ENCODE results near the gene EMP1.

Gene EMP1

DNA sequence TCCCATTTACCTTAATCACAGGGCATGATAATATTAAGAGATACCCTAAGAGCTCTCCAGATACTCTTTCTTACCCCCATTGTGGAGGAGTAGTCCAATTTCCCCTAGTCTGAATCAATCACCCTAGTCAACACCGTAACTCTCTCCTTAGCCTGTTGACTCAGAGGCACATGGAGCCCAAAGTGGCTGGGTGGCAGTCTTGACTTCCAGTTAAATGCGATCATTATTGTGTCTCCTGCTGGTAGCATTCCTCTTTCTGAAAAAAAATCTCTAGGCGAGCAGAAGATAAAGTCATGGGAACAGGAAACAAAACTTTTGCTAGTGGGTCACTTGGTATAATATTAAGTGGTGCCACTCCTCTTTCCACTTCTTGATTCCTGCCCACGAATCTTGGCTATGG lies 46.4 kb downstream of the EMP1 start:
- Histone ChIP-seq H3K4me3 (ENCODE audit: low read length in 2 of 2) (no peak overlapping the region), H3K27me3 (ENCODE audit: control insufficient read depth in 1 of 2, insufficient read depth in 2 of 2, low read length in 2 of 2) (no peaks in the 10 kb centered on the region), H3K27ac (ENCODE audit: low read length) (no peak overlapping the region), H3K9ac (ENCODE audit: low read length in 2 of 2) (no peak overlapping the region), H3K36me3 (ENCODE audit: control insufficient read depth in 2 of 2, insufficient read depth in 2 of 2, low read length in 2 of 2) (no peaks in the 10 kb centered on the region), H3K9me3 (ENCODE audit: control insufficient read depth in 2 of 2, low read length in 2 of 2) (no peaks in the 10 kb centered on the region), H3K4me1 (ENCODE audit: control insufficient read depth, insufficient read depth, low read length) (no peaks in the 10 kb centered on the region)

- no peak overlapping the region for H3K27ac ChIP-seq (ENCODE audit: low read length)
- no peaks in the 10 kb centered on the region for H3K4me1 ChIP-seq (ENCODE audit: control insufficient read depth, insufficient read depth, low read length)
- H3K9me3 ChIP-seq (ENCODE audit: control insufficient read depth in 2 of 2, low read length in 2 of 2) = no peaks in the 10 kb centered on the region
- no peaks in the 10 kb centered on the region for H3K36me3 ChIP-seq (ENCODE audit: control insufficient read depth in 2 of 2, insufficient read depth in 2 of 2, low read length in 2 of 2)
- no peak overlapping the region for H3K4me3 ChIP-seq (ENCODE audit: low read length in 2 of 2)
- no peak overlapping the region for H3K9ac ChIP-seq (ENCODE audit: low read length in 2 of 2)
- H3K27me3 ChIP-seq (ENCODE audit: control insufficient read depth in 1 of 2, insufficient read depth in 2 of 2, low read length in 2 of 2) = no peaks in the 10 kb centered on the region
Measured at GRCh38 chr12:13243516-13244070, 47.1 kb downstream of the EMP1 start.

- Histone ChIP-seq H3K27me3 (ENCODE audit: control insufficient read depth in 1 of 2, insufficient read depth in 2 of 2, low read length in 2 of 2) (no peaks in the 10 kb centered on the region), H3K4me1 (ENCODE audit: control insufficient read depth, insufficient read depth, low read length) (no peaks in the 10 kb centered on the region), H3K9me3 (ENCODE audit: control insufficient read depth in 2 of 2, low read length in 2 of 2) (no peaks in the 10 kb centered on the region), H3K4me3 (ENCODE audit: low read length in 2 of 2) (no peak overlapping the region), H3K9ac (ENCODE audit: low read length in 2 of 2) (no peak overlapping the region), H3K36me3 (ENCODE audit: control insufficient read depth in 2 of 2, insufficient read depth in 2 of 2, low read length in 2 of 2) (no peaks in the 10 kb centered on the region), H3K27ac (ENCODE audit: low read length) (no peak overlapping the region)
Measured at GRCh38 chr12:13247596-13247995, 51.1 kb downstream of the EMP1 start.

GRCh38 chr12:13248964-13249363 lies 52.4 kb downstream of the EMP1 start:
- Histone ChIP-seq H3K4me1 (ENCODE audit: control insufficient read depth, insufficient read depth, low read length) (no peaks in the 10 kb centered on the region), H3K27me3 (ENCODE audit: control insufficient read depth in 1 of 2, insufficient read depth in 2 of 2, low read length in 2 of 2) (no peaks in the 10 kb centered on the region), H3K27ac (ENCODE audit: low read length) (no peak overlapping the region), H3K4me3 (ENCODE audit: low read length in 2 of 2) (no peak overlapping the region), H3K9me3 (ENCODE audit: control insufficient read depth in 2 of 2, low read length in 2 of 2) (no peaks in the 10 kb centered on the region), H3K36me3 (ENCODE audit: control insufficient read depth in 2 of 2, insufficient read depth in 2 of 2, low read length in 2 of 2) (no peaks in the 10 kb centered on the region), H3K9ac (ENCODE audit: low read length in 2 of 2) (no peak overlapping the region)

DNA sequence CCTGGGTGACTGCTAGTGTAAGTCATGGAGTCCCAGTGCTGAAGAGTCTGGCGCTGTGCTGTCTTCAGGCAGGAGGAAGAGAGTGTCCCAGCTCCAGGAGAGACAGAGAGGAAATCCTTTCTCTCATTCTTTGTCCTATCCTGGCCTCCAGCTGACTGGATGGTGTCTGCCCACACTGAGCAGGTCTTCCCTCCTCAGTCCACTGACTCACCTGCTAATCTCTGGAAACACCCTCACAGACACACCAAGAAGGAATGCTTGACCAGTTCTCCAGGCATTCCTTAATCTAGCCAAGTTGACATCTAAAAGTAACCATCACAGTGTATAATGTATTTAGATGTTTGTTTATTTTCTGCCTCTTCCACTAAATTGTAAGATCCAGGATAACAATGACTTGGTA lies 53.9 kb downstream of the EMP1 start:
- no peaks in the 10 kb centered on the region for H3K27me3 ChIP-seq (ENCODE audit: control insufficient read depth in 1 of 2, insufficient read depth in 2 of 2, low read length in 2 of 2)
- H3K27ac ChIP-seq (ENCODE audit: low read length) = no peak overlapping the region
- no peaks in the 10 kb centered on the region for H3K9me3 ChIP-seq (ENCODE audit: control insufficient read depth in 2 of 2, low read length in 2 of 2)
- H3K9ac ChIP-seq (ENCODE audit: low read length in 2 of 2) = no peak overlapping the region
- no peaks in the 10 kb centered on the region for H3K4me1 ChIP-seq (ENCODE audit: control insufficient read depth, insufficient read depth, low read length)
- H3K4me3 ChIP-seq (ENCODE audit: low read length in 2 of 2) = no peak overlapping the region
- no peaks in the 10 kb centered on the region for H3K36me3 ChIP-seq (ENCODE audit: control insufficient read depth in 2 of 2, insufficient read depth in 2 of 2, low read length in 2 of 2)

GRCh38 chr12:13251521-13251920 lies 55.0 kb downstream of the EMP1 start:
- Histone ChIP-seq H3K9ac (ENCODE audit: low read length in 2 of 2) (no peak overlapping the region), H3K27ac (ENCODE audit: low read length) (no peak overlapping the region), H3K36me3 (ENCODE audit: control insufficient read depth in 2 of 2, insufficient read depth in 2 of 2, low read length in 2 of 2) (no peaks in the 10 kb centered on the region), H3K4me3 (ENCODE audit: low read length in 2 of 2) (no peak overlapping the region), H3K27me3 (ENCODE audit: control insufficient read depth in 1 of 2, insufficient read depth in 2 of 2, low read length in 2 of 2) (no peaks in the 10 kb centered on the region), H3K4me1 (ENCODE audit: control insufficient read depth, insufficient read depth, low read length) (peaks cover 5% of the 10 kb centered on the region), H3K9me3 (ENCODE audit: control insufficient read depth in 2 of 2, low read length in 2 of 2) (no peaks in the 10 kb centered on the region)

DNA sequence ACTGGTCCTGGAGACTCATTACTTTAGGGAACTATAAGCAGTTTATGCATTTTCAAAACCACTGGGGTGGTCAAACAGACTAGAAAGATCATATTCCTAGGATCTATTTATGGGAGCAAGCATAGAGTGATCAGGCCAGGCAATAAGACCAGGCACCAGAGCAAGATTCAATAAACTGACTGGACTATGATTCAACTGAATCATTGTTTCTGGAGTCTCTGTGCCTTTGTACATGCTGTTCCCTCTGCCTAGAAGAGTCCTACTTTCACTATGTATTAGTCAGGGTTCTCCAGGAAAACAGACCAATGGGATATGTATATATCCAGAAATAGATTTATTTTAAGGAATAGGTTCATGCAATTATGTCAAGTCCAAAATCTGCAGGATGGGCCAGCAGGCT lies 55.5 kb downstream of the EMP1 start:
- Histone ChIP-seq H3K27ac (ENCODE audit: low read length) (no peak overlapping the region), H3K27me3 (ENCODE audit: control insufficient read depth in 1 of 2, insufficient read depth in 2 of 2, low read length in 2 of 2) (no peaks in the 10 kb centered on the region), H3K9me3 (ENCODE audit: control insufficient read depth in 2 of 2, low read length in 2 of 2) (no peaks in the 10 kb centered on the region), H3K9ac (ENCODE audit: low read length in 2 of 2) (no peak overlapping the region), H3K36me3 (ENCODE audit: control insufficient read depth in 2 of 2, insufficient read depth in 2 of 2, low read length in 2 of 2) (no peaks in the 10 kb centered on the region), H3K4me1 (ENCODE audit: control insufficient read depth, insufficient read depth, low read length) (peaks cover 5% of the 10 kb centered on the region), H3K4me3 (ENCODE audit: low read length in 2 of 2) (no peak overlapping the region)

- H3K4me3 ChIP-seq (ENCODE audit: low read length in 2 of 2) = no peak overlapping the region
- H3K27me3 ChIP-seq (ENCODE audit: control insufficient read depth in 1 of 2, insufficient read depth in 2 of 2, low read length in 2 of 2) = no peaks in the 10 kb centered on the region
- no peaks in the 10 kb centered on the region for H3K36me3 ChIP-seq (ENCODE audit: control insufficient read depth in 2 of 2, insufficient read depth in 2 of 2, low read length in 2 of 2)
- peaks cover 5% of the 10 kb centered on the region for H3K4me1 ChIP-seq (ENCODE audit: control insufficient read depth, insufficient read depth, low read length)
- H3K27ac ChIP-seq (ENCODE audit: low read length) = no peak overlapping the region
- H3K9ac ChIP-seq (ENCODE audit: low read length in 2 of 2) = no peak overlapping the region
- H3K9me3 ChIP-seq (ENCODE audit: control insufficient read depth in 2 of 2, low read length in 2 of 2) = no peaks in the 10 kb centered on the region
Measured at GRCh38 chr12:13252616-13253015, 56.1 kb downstream of the EMP1 start.

- H3K4me1 ChIP-seq (ENCODE audit: control insufficient read depth, insufficient read depth, low read length) = peaks cover 5% of the 10 kb centered on the region
- no peaks in the 10 kb centered on the region for H3K36me3 ChIP-seq (ENCODE audit: control insufficient read depth in 2 of 2, insufficient read depth in 2 of 2, low read length in 2 of 2)
- H3K9ac ChIP-seq (ENCODE audit: low read length in 2 of 2) = no peak overlapping the region
- H3K9me3 ChIP-seq (ENCODE audit: control insufficient read depth in 2 of 2, low read length in 2 of 2) = no peaks in the 10 kb centered on the region
- no peak overlapping the region for H3K27ac ChIP-seq (ENCODE audit: low read length)
- no peaks in the 10 kb centered on the region for H3K27me3 ChIP-seq (ENCODE audit: control insufficient read depth in 1 of 2, insufficient read depth in 2 of 2, low read length in 2 of 2)
- H3K4me3 ChIP-seq (ENCODE audit: low read length in 2 of 2) = no peak overlapping the region
Measured at GRCh38 chr12:13253966-13254760, 57.6 kb downstream of the EMP1 start.

DNA sequence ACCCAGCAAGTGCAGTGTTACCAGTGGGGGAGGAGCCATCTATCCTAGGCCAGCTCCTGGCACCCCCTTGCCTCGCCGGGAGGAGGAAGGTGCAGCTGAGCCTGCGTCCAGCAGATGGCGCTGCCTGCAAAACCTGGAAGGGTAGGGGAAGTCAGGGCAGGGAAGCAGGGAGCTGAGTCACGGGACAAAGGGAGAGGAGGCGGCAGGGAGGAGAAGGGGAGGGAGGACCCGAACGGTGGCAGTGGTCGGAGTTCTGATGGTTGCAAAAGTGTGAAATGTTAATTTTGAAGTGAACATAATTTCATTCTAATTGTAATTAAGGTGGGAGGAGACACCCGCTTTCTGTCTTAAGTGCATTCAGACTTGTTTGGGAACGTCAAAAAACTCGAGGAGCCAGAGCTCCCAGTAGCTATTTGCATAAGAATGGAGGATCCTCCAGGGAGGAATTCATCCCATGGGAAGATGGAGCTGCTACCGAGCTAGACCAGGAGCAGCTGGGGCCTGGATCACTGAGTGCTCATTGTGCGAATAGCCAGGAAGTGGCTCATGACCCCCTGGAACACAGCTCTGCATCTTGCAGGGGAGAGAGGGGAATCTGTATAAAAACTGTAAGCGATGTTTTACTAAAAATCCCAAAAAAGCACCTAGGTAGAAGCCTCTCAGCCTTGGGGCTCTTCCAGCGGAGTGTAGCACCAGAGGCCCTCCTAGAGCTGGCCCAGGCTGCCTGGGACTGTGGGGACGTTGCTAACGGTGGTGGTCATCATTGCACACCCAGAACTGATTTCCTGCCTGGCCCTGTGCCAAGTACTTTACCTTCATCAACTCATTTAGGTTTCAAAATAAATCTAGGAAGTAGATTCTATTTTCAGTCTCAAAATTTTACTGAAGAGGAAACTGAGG lies 59.5 kb downstream of the EMP1 start:
- Histone ChIP-seq H3K9ac (ENCODE audit: low read length in 2 of 2) (no peak overlapping the region), H3K27me3 (ENCODE audit: control insufficient read depth in 1 of 2, insufficient read depth in 2 of 2, low read length in 2 of 2) (no peaks in the 10 kb centered on the region), H3K4me3 (ENCODE audit: low read length in 2 of 2) (peak overlapping the region; percentile 33 to 71)

More for the DNA sequence above, 59.5 kb downstream of the EMP1 start:
- no peaks in the 10 kb centered on the region for H3K36me3 ChIP-seq (ENCODE audit: control insufficient read depth in 2 of 2, insufficient read depth in 2 of 2, low read length in 2 of 2)
- peaks cover 5% of the 10 kb centered on the region for H3K4me1 ChIP-seq (ENCODE audit: control insufficient read depth, insufficient read depth, low read length)
- no peaks in the 10 kb centered on the region for H3K9me3 ChIP-seq (ENCODE audit: control insufficient read depth in 2 of 2, low read length in 2 of 2)
- H3K27ac ChIP-seq (ENCODE audit: low read length) = no peak overlapping the region
